HEK293T (cell line): ENCODE data around the gene HOXA3.

ENCODE experiments used
- HDGF ChIP-seq: fragments of 450-650 bp; IDR thresholded peaks from 2 replicates; pipeline ENCODE4 v1.6.1; 2017; ENCODE audit warnings: antibody characterized with exemption, borderline replicate concordance
- TARDBP ChIP-seq: fragments of 450-650 bp; IDR thresholded peaks from 2 replicates; pipeline ENCODE4 v1.6.1; 2016

DNA sequence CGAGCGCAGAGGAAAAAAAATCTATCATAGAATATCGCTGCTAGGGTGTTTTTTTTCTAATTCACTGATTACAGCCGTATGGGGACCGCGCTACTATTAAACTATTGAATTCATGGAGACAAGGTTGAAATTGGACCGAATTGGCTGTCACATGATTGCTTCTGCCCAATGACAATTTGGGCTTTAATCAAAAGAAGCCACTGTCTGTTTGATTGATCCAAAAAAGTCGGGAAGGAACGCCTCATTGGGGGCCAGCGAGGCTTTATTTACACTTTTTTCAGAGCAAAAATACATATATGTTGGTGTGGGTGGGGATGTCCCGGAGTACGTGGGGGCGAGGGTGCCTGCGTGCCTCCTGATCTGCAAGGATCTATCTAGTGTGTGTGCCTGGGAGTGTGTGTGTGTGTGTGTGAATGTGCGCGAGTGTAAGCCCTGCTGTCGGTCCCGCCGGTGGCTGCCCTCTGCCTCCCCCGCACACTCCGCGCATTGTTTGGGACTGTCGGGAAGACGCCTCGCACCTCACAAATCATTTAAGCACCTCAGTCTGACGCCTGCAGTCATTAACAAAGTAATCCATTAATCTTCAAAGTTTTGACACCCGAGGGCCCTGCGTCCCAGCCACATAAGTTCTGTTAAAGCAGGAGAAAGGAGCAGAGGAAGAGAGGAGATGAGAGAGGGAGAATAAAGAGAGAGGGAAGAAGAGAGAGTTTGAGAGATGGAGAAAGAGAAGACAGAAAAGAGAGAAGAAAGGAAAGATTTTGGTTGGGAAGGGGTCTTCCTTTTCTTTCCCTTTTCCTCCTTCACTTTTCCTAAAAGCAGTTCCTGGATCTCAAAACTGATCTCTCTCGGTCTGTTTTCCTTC, 49.6 kb downstream of the HOXA3 start, which contains the start of gene HOXA2:
- TF ChIP-seq TARDBP (no peak), HDGF (no peak)
